DND-41 (cell line): Measurements from ENCODE around the gene CTXND2.

Source experiments
- EZH2 ChIP-seq: IDR thresholded peaks from 3 replicates; pipeline ENCODE4 v1.6.1; 2012; ENCODE audit warnings: borderline replicate concordance, low read depth, mild to moderate bottlenecking, moderate library complexity, low read length, inconsistent platforms; ENCODE audit not compliant: severe bottlenecking
- TF ChIP-seq, protein P1 (sequence below): IDR thresholded peaks from 2 replicates; pipeline ENCODE4 v1.5.1; 2012; ENCODE audit warnings: borderline replicate concordance, low read length, moderate library complexity, mild to moderate bottlenecking; ENCODE audit not compliant: poor library complexity, severe bottlenecking; ENCODE audit errors: extremely low read depth

DNA sequence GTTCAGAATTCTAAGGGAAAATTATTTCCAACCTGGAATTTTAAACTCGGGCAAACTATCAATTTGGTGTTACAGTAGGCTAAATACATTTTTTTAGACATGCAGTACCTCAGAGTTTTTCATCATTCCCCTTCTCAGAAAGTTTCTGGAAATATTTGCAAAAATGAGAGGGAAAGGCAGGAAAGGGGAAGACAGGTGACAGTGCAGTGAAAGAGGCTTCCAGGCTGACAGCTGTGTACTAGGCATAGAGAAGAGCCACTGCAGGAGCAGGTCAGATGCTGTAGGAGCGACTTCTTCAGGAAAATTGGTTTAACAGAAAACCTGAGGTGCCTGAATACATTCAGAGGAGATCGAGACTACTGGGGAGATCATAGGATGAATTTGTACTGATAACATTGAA is 67.8 kb downstream of the CTXND2 start:
- TF ChIP-seq, protein P1, sequence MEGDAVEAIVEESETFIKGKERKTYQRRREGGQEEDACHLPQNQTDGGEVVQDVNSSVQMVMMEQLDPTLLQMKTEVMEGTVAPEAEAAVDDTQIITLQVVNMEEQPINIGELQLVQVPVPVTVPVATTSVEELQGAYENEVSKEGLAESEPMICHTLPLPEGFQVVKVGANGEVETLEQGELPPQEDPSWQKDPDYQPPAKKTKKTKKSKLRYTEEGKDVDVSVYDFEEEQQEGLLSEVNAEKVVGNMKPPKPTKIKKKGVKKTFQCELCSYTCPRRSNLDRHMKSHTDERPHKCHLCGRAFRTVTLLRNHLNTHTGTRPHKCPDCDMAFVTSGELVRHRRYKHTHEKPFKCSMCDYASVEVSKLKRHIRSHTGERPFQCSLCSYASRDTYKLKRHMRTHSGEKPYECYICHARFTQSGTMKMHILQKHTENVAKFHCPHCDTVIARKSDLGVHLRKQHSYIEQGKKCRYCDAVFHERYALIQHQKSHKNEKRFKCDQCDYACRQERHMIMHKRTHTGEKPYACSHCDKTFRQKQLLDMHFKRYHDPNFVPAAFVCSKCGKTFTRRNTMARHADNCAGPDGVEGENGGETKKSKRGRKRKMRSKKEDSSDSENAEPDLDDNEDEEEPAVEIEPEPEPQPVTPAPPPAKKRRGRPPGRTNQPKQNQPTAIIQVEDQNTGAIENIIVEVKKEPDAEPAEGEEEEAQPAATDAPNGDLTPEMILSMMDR, result no peak
- TF ChIP-seq EZH2, result no peak
